22Rv1 (cell line): ENCODE results near the gene LYZL4.

ENCODE experiments used
- CTCF ChIP-seq: fragments of 450-650 bp; IDR thresholded peaks from 2 replicates; pipeline ENCODE4 v1.5.1; 2017; ENCODE audit warnings: mild to moderate bottlenecking
- ZFX ChIP-seq: fragments of 450-650 bp; IDR thresholded peaks from 2 replicates; pipeline ENCODE4 v1.6.1; 2017; ENCODE audit warnings: antibody characterized with exemption, borderline replicate concordance

GRCh38 chr3:42432485-42432884, 22.1 kb upstream of the LYZL4 start:
- TF ChIP-seq CTCF (no peak), ZFX (no peak)
